Stimulated activated memory B cell treated with anti-CD40 and anti-IgM and Interleukin-4, amounts not matched to agents 10 μg/mL and 1 μg/mL and 100 μg/mL, for 72 hours (primary cell): ENCODE results near the gene PCBP3.

ENCODE experiments used
- ATAC-seq: fragments of 150-1000 bp; cut with Tn5 transposase; 2 replicates; pipeline ENCODE4 v1.10.0; 2021
- H3K27ac Mint-ChIP-seq: one replicate; pipeline ENCODE4 v1.8.0; 2022; ENCODE audit warnings: mild to moderate bottlenecking, mixed read lengths
- H3K27me3 Mint-ChIP-seq: one replicate; pipeline ENCODE4 v1.8.0; 2022; ENCODE audit warnings: mixed read lengths
- H3K36me3 Mint-ChIP-seq: one replicate; pipeline ENCODE4 v1.8.0; 2022; ENCODE audit warnings: mixed read lengths
- H3K4me1 Mint-ChIP-seq: one replicate; pipeline ENCODE4 v1.8.0; 2022; ENCODE audit warnings: mixed read lengths
- H3K4me3 Mint-ChIP-seq: one replicate; pipeline ENCODE4 v1.8.0; 2022; ENCODE audit warnings: mild to moderate bottlenecking, moderate library complexity, mixed read lengths
- H3K9me3 Mint-ChIP-seq: one replicate; pipeline ENCODE4 v1.8.0; 2022; ENCODE audit warnings: mixed read lengths

Gene PCBP3

DNA sequence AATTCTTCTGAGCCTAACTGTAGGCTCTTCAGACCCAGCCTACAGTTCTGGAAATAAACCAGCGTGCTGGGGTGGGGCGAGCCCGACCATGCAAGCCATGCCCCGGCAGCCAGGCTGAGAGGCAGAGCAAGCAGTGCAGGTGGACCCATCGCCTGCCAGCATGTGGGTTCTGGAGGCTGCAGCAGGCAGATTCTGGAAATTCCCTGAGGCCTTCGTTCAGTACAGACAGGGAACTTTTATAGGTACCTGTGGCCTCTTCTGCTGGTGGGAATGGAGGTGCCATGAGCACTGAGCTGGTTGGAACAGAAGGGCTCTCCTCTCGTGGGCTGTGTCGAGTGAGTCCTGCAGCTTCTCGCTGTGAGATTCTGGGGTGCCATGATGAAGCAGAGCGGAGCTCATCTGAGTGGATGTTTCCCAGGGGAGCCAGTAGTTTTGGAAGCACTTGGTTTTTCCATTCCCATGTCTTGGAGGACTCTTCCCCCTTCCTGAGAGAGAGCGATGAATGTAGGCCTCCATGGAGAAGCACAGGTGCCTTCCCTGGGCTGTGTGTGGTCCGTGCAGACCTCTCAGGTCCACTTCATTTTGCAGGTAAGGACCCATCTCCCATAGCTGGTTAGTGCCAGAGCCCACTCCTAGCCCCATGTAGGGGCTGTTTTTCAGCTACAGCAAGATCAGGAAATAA, 94.1 kb downstream of the PCBP3 start:
- Mint-ChIP-seq H3K4me1 (no peaks in the 10 kb centered on the region), H3K27me3 (peaks cover 23% of the 10 kb centered on the region), H3K4me3 (no peak overlapping the region), H3K9me3 (peaks cover 2% of the 10 kb centered on the region), H3K27ac (no peak overlapping the region), H3K36me3 (peaks cover 7% of the 10 kb centered on the region)
- no peak for ATAC-seq

DNA sequence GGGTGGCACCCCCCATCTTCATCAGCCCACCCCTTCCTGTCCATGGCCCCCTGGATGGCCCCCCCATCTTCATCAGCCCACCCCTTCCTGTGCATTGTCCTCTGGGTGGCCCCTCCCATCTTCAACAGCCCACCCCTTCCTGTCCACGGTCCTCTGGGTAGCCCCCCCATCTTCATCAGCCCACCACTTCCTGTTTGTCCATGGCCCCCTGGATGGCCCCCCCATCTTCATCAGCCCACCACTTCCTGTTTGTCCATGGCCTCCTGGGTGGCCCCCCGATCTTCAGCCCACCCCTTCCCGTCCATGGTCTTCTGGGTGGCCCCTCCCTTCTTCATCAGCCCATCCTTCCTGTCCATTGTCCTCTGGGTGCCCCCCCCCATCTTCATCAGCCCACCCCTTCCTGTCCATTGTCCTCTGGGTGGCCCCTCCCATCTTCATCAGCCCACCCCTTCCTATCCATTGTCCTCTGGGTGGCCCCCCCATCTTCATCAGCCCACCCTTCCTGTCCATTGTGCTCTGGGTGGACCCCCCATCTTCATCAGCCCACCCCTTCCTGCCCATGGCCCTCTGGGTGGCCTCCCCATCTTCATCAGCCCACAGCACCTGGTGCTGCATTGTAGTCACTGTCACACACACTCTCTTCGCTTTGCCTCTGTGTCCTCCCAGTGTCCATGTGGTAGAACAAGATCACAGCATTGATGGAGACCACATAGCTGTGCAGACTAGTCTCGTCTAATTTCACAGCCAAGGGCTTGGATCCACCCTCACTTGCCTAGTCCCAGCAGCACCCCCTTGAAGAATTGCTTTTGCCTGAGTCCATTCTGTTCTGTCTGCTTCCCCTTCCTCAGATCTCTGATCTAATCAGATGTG, 95.9 kb downstream of the PCBP3 start:
- no peak for ATAC-seq
- no peak overlapping the region for H3K27ac Mint-ChIP-seq

DNA sequence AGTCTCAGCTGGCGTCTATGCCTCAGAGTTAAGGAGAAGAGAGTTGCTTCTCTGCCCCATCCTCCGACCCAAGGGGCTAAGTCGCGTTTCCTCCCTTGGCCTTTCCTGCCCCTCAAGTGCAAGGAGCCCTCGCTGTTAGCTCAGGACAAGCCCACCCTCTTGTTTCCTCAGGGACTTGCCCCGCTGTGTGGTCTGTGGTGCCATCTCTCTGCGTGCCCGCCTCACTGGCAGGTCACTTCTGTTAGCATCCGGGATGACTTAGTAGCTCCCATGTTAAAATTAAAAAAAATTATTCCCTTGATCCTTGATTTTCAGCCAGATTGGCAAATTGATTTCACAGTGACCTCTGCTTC, 96.5 kb downstream of the PCBP3 start:
- H3K9me3 Mint-ChIP-seq = no peaks in the 10 kb centered on the region
- no peak for ATAC-seq
- H3K4me3 Mint-ChIP-seq = no peak overlapping the region
- no peaks in the 10 kb centered on the region for H3K4me1 Mint-ChIP-seq
- no peak overlapping the region for H3K27ac Mint-ChIP-seq
- no peaks in the 10 kb centered on the region for H3K36me3 Mint-ChIP-seq
- peaks cover 11% of the 10 kb centered on the region for H3K27me3 Mint-ChIP-seq

More for the DNA sequence above, 95.9 kb downstream of the PCBP3 start:
- Mint-ChIP-seq H3K4me3 (no peak overlapping the region), H3K9me3 (no peaks in the 10 kb centered on the region), H3K36me3 (peaks cover 5% of the 10 kb centered on the region), H3K4me1 (no peaks in the 10 kb centered on the region), H3K27me3 (peaks cover 15% of the 10 kb centered on the region)

DNA sequence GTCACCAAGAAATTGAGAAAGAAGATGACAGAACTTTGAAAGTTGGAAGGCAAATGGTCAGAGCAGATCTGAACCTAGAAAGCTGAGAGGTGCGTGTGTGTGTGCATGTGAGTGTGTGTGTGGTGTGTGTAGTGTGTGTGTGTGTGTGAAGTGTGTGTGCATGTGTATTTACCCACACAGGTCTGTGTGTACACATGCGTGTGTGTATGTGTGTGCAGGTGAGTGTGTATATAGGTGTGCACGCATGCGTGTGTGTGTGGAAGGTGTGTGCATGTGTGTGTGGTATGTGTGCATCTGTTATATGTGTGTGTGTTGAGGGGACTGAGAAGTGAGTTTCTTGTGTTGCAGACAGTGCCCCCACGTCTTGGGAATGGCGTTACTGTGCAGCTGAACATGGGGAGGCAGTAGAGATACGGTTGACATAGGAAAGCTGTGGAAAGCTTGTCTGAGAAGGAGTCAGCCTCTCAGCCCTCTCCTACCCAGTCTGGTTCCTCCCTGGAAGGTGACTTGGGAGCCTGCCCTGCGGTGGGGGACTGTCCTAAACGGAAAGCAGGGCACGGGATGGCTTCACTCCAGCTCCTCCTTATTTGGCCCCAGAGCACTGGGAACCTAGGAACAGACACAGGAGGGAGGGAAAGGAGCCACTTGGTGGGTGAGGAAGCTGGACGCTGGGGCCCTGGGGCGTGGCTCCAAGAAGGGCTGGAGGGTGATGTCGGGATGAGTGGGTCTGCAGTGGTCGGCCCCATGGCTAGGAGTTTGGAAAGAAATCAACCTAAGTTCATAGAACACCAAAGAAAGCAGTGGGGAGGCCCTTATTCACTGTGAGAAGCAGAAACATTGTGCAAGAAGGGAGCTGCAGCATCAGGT, 97.2 kb downstream of the PCBP3 start:
- no peak overlapping the region for H3K4me3 Mint-ChIP-seq
- ATAC-seq = no peak
- peaks cover 11% of the 10 kb centered on the region for H3K27me3 Mint-ChIP-seq
- no peaks in the 10 kb centered on the region for H3K36me3 Mint-ChIP-seq
- no peaks in the 10 kb centered on the region for H3K9me3 Mint-ChIP-seq
- no peaks in the 10 kb centered on the region for H3K4me1 Mint-ChIP-seq
- H3K27ac Mint-ChIP-seq = no peak overlapping the region

DNA sequence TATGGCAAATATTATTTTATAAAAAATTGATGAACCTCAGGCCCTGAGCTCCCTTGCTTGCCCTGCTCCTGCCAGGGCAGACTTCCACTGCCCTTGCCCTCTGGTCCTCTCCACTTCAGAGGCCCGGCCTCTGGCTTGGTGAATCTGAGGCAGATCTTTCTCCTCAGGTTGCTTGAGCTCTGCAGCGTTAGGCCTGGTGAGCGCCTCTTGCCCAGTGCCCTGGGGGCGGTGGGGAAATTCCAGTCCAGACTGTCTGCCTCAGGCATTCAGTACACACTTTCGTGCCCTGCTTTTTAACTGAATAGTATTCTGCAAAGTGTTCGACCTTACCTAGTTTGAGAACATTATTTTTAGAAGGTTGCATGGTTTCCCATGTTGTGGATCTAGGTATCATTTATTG, 98.2 kb downstream of the PCBP3 start:
- ATAC-seq = no peak

GRCh38 chr21:45742247-45742646, 98.7 kb downstream of the PCBP3 start:
- H3K36me3 Mint-ChIP-seq = no peaks in the 10 kb centered on the region
- H3K4me3 Mint-ChIP-seq = no peak overlapping the region
- H3K9me3 Mint-ChIP-seq = no peaks in the 10 kb centered on the region
- no peaks in the 10 kb centered on the region for H3K27me3 Mint-ChIP-seq
- H3K27ac Mint-ChIP-seq = no peak overlapping the region
- no peak for ATAC-seq
- no peaks in the 10 kb centered on the region for H3K4me1 Mint-ChIP-seq

More for the DNA sequence above, 98.2 kb downstream of the PCBP3 start:
- no peak overlapping the region for H3K4me3 Mint-ChIP-seq
- no peaks in the 10 kb centered on the region for H3K36me3 Mint-ChIP-seq
- no peaks in the 10 kb centered on the region for H3K9me3 Mint-ChIP-seq
- H3K27me3 Mint-ChIP-seq = peaks cover 3% of the 10 kb centered on the region
- H3K27ac Mint-ChIP-seq = no peak overlapping the region
- no peaks in the 10 kb centered on the region for H3K4me1 Mint-ChIP-seq

- no peak overlapping the region for H3K4me3 Mint-ChIP-seq
- no peaks in the 10 kb centered on the region for H3K9me3 Mint-ChIP-seq
- no peaks in the 10 kb centered on the region for H3K4me1 Mint-ChIP-seq
- ATAC-seq = no peak
- no peak overlapping the region for H3K27ac Mint-ChIP-seq
- no peaks in the 10 kb centered on the region for H3K27me3 Mint-ChIP-seq
- no peaks in the 10 kb centered on the region for H3K36me3 Mint-ChIP-seq
Measured at GRCh38 chr21:45745256-45745655, 101.7 kb downstream of the PCBP3 start.

DNA sequence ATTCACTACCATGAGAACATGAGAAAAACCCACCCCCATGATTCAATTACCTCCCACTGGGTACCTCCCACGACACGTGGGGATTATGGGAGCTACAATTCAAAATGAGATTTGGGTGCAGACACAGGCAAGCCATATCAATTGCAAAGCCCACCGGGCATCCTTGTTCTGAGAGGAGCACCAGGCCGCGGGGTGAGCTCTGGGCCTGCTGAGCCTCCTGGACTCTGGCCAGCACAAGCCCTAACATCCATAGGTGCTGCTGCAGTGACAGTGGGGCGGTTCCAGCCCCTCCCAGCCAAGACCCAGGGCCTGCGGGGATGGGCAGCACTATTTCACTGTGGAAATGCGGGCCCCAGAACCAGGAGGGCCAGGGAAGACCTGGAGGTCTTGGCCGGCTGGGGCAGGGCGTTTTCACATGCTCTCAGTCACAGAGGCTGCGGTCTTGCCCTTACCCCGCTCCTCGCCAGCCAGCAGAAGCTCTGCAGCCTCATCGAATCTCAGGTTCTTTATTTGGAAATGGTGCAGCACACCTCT, 103.8 kb downstream of the PCBP3 start:
- ATAC-seq = no peak
- Mint-ChIP-seq H3K36me3 (peaks cover 5% of the 10 kb centered on the region), H3K4me1 (no peaks in the 10 kb centered on the region), H3K27me3 (no peaks in the 10 kb centered on the region), H3K27ac (no peak overlapping the region), H3K9me3 (no peaks in the 10 kb centered on the region), H3K4me3 (no peak overlapping the region)

GRCh38 chr21:45747802-45748445, 104.4 kb downstream of the PCBP3 start:
- Mint-ChIP-seq H3K36me3 (peaks cover 5% of the 10 kb centered on the region), H3K4me3 (no peak overlapping the region), H3K27ac (no peak overlapping the region), H3K4me1 (no peaks in the 10 kb centered on the region), H3K27me3 (no peaks in the 10 kb centered on the region), H3K9me3 (no peaks in the 10 kb centered on the region)
- ATAC-seq = no peak

DNA sequence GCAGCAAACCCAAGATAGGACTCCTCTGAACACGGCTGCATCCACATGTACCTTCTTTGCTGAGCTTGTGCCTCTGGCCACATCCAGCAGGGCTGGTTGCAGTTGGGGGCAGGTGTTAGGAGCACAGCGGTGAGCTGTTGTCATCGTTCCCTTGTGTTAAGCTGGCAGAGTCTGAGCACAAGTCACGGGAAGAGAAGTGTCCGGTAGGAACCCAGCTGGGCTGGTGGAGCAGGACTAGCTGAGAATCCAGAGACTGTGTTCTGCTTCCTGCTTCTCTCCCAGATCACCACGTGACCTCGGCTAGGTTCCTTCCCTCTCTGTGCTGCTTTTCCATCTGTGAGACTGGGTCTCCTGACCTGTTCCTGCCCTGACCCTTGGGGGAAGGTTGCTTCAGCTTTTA, 105.1 kb downstream of the PCBP3 start:
- ATAC-seq = no peak
- peaks cover 6% of the 10 kb centered on the region for H3K27me3 Mint-ChIP-seq
- H3K4me1 Mint-ChIP-seq = no peaks in the 10 kb centered on the region
- no peak overlapping the region for H3K4me3 Mint-ChIP-seq
- no peaks in the 10 kb centered on the region for H3K9me3 Mint-ChIP-seq
- peaks cover 5% of the 10 kb centered on the region for H3K36me3 Mint-ChIP-seq
- no peak overlapping the region for H3K27ac Mint-ChIP-seq

DNA sequence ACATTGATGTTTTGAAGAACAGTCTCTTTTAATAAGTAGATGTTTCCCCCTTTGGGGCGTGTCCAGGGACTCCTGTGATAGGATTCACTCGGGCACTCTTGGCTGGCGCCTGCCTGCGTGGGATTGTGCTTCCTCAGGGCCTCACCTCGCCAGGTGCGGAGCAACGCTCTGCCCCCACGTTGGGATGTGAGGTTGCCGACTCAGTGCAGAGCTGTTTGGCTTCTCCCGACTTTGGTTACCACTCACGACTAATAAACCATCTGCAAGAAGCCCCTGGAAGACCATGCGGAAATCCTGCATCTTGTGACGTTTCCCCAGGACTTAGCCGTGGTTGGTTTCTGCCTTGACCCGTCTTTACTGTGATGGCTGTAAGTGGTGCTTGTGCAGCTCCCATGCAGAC, 106.4 kb downstream of the PCBP3 start:
- H3K4me1 Mint-ChIP-seq = no peaks in the 10 kb centered on the region
- H3K4me3 Mint-ChIP-seq = no peak overlapping the region
- H3K9me3 Mint-ChIP-seq = no peaks in the 10 kb centered on the region
- peaks cover 9% of the 10 kb centered on the region for H3K27me3 Mint-ChIP-seq
- no peak for ATAC-seq
- H3K36me3 Mint-ChIP-seq = peaks cover 5% of the 10 kb centered on the region
- no peak overlapping the region for H3K27ac Mint-ChIP-seq

GRCh38 chr21:45750936-45751335, 107.4 kb downstream of the PCBP3 start:
- no peaks in the 10 kb centered on the region for H3K4me1 Mint-ChIP-seq
- no peak overlapping the region for H3K4me3 Mint-ChIP-seq
- peaks cover 5% of the 10 kb centered on the region for H3K36me3 Mint-ChIP-seq
- H3K27ac Mint-ChIP-seq = no peak overlapping the region
- peaks cover 4% of the 10 kb centered on the region for H3K9me3 Mint-ChIP-seq
- no peak for ATAC-seq
- peaks cover 9% of the 10 kb centered on the region for H3K27me3 Mint-ChIP-seq

GRCh38 chr21:45753445-45753844, 109.9 kb downstream of the PCBP3 start:
- Mint-ChIP-seq H3K4me3 (no peak overlapping the region), H3K27me3 (peaks cover 9% of the 10 kb centered on the region), H3K9me3 (peaks cover 9% of the 10 kb centered on the region), H3K36me3 (peaks cover 11% of the 10 kb centered on the region), H3K27ac (no peak overlapping the region), H3K4me1 (no peaks in the 10 kb centered on the region)
- no peak for ATAC-seq

DNA sequence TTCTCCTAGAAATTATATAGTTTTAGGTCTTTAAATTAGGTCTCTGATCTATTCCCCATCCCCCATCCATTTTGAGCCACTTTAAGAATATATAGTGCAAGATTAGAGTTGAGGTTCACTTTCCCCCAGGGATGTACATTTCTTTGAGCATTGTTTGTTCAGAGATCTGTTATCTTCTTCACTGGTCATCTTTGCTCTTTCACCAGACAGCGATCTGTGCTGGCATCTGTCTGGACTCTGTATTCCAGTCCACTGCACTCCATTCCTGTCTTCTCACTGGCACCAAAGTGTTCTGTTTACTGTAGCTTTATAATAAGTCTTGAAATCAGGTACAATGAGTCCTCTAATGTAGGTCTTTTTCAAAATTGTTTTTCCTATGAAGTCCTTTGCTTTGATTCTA, 112.5 kb downstream of the PCBP3 start:
- H3K9me3 Mint-ChIP-seq = peaks cover 9% of the 10 kb centered on the region
- H3K4me1 Mint-ChIP-seq = no peaks in the 10 kb centered on the region
- no peak overlapping the region for H3K4me3 Mint-ChIP-seq
- H3K27me3 Mint-ChIP-seq = peaks cover 17% of the 10 kb centered on the region
- peaks cover 6% of the 10 kb centered on the region for H3K36me3 Mint-ChIP-seq
- H3K27ac Mint-ChIP-seq = no peak overlapping the region
- ATAC-seq = no peak

DNA sequence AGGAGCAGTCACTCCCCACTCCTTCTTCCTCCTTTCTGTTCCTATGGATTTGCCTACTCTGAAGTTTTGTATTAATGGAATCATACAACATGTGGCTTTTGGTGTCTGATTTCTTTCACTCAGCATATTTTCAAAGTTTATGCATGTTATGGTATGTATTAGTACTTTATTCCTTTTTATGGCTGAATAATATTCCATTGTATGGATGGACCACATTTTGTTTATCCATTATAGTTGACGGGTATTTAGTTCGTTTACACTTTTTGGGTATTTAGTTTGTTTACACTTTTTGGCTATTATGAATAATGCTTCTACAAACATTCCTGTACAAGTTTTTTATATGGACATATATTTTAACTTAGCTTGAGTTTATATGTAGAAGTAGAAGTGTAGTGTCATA, 113.1 kb downstream of the PCBP3 start:
- no peak for ATAC-seq
- Mint-ChIP-seq H3K27me3 (peaks cover 17% of the 10 kb centered on the region), H3K4me3 (no peak overlapping the region), H3K27ac (no peak overlapping the region), H3K4me1 (no peaks in the 10 kb centered on the region), H3K36me3 (peaks cover 6% of the 10 kb centered on the region), H3K9me3 (peaks cover 9% of the 10 kb centered on the region)
